KOPT-K1 (cell line): Measurements from ENCODE around the gene TAF3.
"Not testable (repeated sequence)": the region's sequence is repeated elsewhere in the genome, so short reads cannot be mapped to it uniquely, and the experiment has no call there.

Experiments
- H3K27ac ChIP-seq: fragments of 200-600 bp; sonication (generic); 2 replicates; pipeline ENCODE4 v1.5.1; 2016; ENCODE audit warnings: antibody characterized with exemption, mild to moderate bottlenecking, low read depth, low read length; ENCODE audit not compliant: poor library complexity, severe bottlenecking
- H3K36me3 ChIP-seq: fragments of 200-600 bp; sonication (generic); 2 replicates; pipeline ENCODE4 v1.5.1; 2017; ENCODE audit warnings: antibody characterized with exemption, mild to moderate bottlenecking, low read length, moderate library complexity; ENCODE audit not compliant: insufficient read depth
- H3K9me3 ChIP-seq: fragments of 200-600 bp; sonication (generic); 2 replicates; pipeline ENCODE4 v1.5.1; 2017; ENCODE audit warnings: antibody characterized with exemption, low read length, mild to moderate bottlenecking; ENCODE audit not compliant: insufficient read depth, poor library complexity, severe bottlenecking

TAF3 gene

GRCh38 chr10:7818295-7819120 is at the start of gene TAF3:
TSS of gene TAF3 (plus strand) at chr10:7818505. CDS start at chr10:7818710, 205 bp downstream.
- Histone ChIP-seq H3K36me3 (peaks cover 28% of the 10 kb centered on the region), H3K27ac (peak within 1 kb of the TSS; percentile 69), H3K9me3 (no peaks in the 10 kb centered on the region)

- Histone ChIP-seq H3K9me3 (no peaks in the 10 kb centered on the region), H3K27ac (no peak overlapping the region), H3K36me3 (peaks cover 97% of the 10 kb centered on the region)
Measured at GRCh38 chr10:7773845-7774801, 44.2 kb upstream of the TAF3 start.

GRCh38 chr10:7776777-7777176 is 41.5 kb upstream of the TAF3 start:
- Histone ChIP-seq H3K27ac (no peak overlapping the region), H3K36me3 (peaks cover 98% of the 10 kb centered on the region), H3K9me3 (no peaks in the 10 kb centered on the region)

GRCh38 chr10:7782194-7782593 is 36.1 kb upstream of the TAF3 start:
- not testable (repeated sequence) for H3K27ac ChIP-seq, H3K9me3 ChIP-seq
- H3K36me3 ChIP-seq, result peaks cover 62% of the 10 kb centered on the region

GRCh38 chr10:7786430-7786829 is 31.9 kb upstream of the TAF3 start:
- Histone ChIP-seq H3K9me3 (no peaks in the 10 kb centered on the region), H3K27ac (no peak overlapping the region), H3K36me3 (peaks cover 35% of the 10 kb centered on the region)

- peak overlapping the region; percentile 88 for H3K27ac ChIP-seq
- H3K36me3 ChIP-seq, result peaks cover 35% of the 10 kb centered on the region
- no peaks in the 10 kb centered on the region for H3K9me3 ChIP-seq
Measured at GRCh38 chr10:7787150-7787856, 31.0 kb upstream of the TAF3 start.

GRCh38 chr10:7787857-7788638 is 30.3 kb upstream of the TAF3 start, which contains the start of the genes ATP5F1C and KIN:
TSS of gene ATP5F1C (plus strand) at chr10:7788177. CDS start at chr10:7788208, 31 bp downstream.
TSS of gene KIN (minus strand) at chr10:7787993. CDS start at chr10:7787933, 60 bp downstream.
- Histone ChIP-seq H3K9me3 (no peaks in the 10 kb centered on the region), H3K36me3 (peaks cover 35% of the 10 kb centered on the region), H3K27ac (peak within 1 kb of the TSS; percentile 88)

- peak overlapping the region; percentile 88 for H3K27ac ChIP-seq
- H3K9me3 ChIP-seq, result no peaks in the 10 kb centered on the region
- H3K36me3 ChIP-seq, result peaks cover 42% of the 10 kb centered on the region
Measured at GRCh38 chr10:7788639-7789286, 29.5 kb upstream of the TAF3 start.

- Histone ChIP-seq H3K27ac (peak overlapping the region; percentile 88), H3K36me3 (peaks cover 44% of the 10 kb centered on the region), H3K9me3 (no peaks in the 10 kb centered on the region)
Measured at GRCh38 chr10:7789390-7789789, 28.9 kb upstream of the TAF3 start.

- no peaks in the 10 kb centered on the region for H3K9me3 ChIP-seq
- peaks cover 62% of the 10 kb centered on the region for H3K36me3 ChIP-seq
- no peak overlapping the region for H3K27ac ChIP-seq
Measured at GRCh38 chr10:7792541-7792940, 25.8 kb upstream of the TAF3 start.

- peaks cover 81% of the 10 kb centered on the region for H3K36me3 ChIP-seq
- H3K27ac ChIP-seq, result no peak overlapping the region
- no peaks in the 10 kb centered on the region for H3K9me3 ChIP-seq
Measured at GRCh38 chr10:7794251-7795026, 23.9 kb upstream of the TAF3 start.

- Histone ChIP-seq H3K27ac (no peak overlapping the region), H3K9me3 (no peaks in the 10 kb centered on the region), H3K36me3 (peaks cover 84% of the 10 kb centered on the region)
Measured at GRCh38 chr10:7795605-7796004, 22.7 kb upstream of the TAF3 start.

- no peak overlapping the region for H3K27ac ChIP-seq
Measured at GRCh38 chr10:7797582-7797981, 20.7 kb upstream of the TAF3 start.

More at GRCh38 chr10:7797582-7797981, 20.7 kb upstream of the TAF3 start:
- no peaks in the 10 kb centered on the region for H3K9me3 ChIP-seq
- peaks cover 84% of the 10 kb centered on the region for H3K36me3 ChIP-seq
